ENCODE measurements around the gene POMZP3.
"Not testable (repeated sequence)": the region's sequence is repeated elsewhere in the genome, so short reads cannot be mapped to it uniquely, and the experiment has no call there.

Gene POMZP3

GRCh38 chr7:76565001-76565400, 62.1 kb downstream of the POMZP3 start:
- not testable (repeated sequence) for H3K4me3 ChIP-seq (ENCODE audit: insufficient read depth in 1 of 2, low read depth in 1 of 2, low read length in 2 of 2); H3K4me2 ChIP-seq (ENCODE audit: low read length, poor library complexity, severe bottlenecking); H2BK12ac ChIP-seq (ENCODE audit: low read length in 2 of 2); H3K4me1 ChIP-seq (ENCODE audit: control insufficient read depth, insufficient read depth, low read depth, low read length); H2BK5ac ChIP-seq (ENCODE audit: low read depth, low read length, poor library complexity, severe bottlenecking); H2BK120ac ChIP-seq (ENCODE audit: low read depth, low read length); H3K36me3 ChIP-seq (ENCODE audit: control insufficient read depth in 1 of 2, insufficient read depth in 2 of 2, low read depth in 1 of 2, low read length in 2 of 2); DNase-seq; H3K79me1 ChIP-seq (replicated peaks; ENCODE audit: low read length, poor library complexity, severe bottlenecking); H3K18ac ChIP-seq (ENCODE audit: low read depth in 1 of 2, low read length in 2 of 2); H4K8ac ChIP-seq (ENCODE audit: low read length); H3K27me3 ChIP-seq (ENCODE audit: control insufficient read depth in 1 of 2, insufficient read depth in 1 of 2, low read length in 2 of 2); H2AK5ac ChIP-seq (ENCODE audit: low read length, severe bottlenecking); H3K9ac ChIP-seq (ENCODE audit: low read length); H3K4ac ChIP-seq (ENCODE audit: low read depth in 1 of 2, low read length in 2 of 2); H3K9me3 ChIP-seq (ENCODE audit: control insufficient read depth, low read length); H3K23ac ChIP-seq (ENCODE audit: low read length in 2 of 2); H4K91ac ChIP-seq (ENCODE audit: low read length); H2BK15ac ChIP-seq (ENCODE audit: low read depth, poor library complexity, severe bottlenecking); H2AFZ ChIP-seq (ENCODE audit: low read depth, low read length); H3K27ac ChIP-seq (ENCODE audit: low read length, poor library complexity, severe bottlenecking); H3K14ac ChIP-seq (ENCODE audit: low read length in 2 of 2)
- no CpG with 5 or more reads among the region's 3 CpGs for WGBS

DNA sequence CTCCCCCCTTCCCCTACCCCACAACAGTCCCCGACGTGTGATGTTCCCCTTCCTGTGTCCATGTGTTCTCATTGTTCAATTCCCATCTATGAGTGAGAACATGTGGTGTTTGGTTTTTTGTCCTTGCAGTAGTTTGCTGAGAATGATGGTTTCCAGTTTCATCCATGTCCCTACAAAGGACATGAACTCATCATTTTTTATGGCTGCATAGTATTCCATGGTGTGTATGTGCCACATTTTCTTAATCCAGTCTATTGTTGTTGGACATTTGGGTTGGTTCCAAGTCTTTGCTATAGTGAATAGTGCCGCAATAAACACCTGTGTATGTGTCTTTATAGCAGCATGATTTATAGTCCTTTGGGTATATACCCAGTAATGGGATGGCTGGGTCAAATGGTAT, 65.7 kb downstream of the POMZP3 start:
- H3K4me1 ChIP-seq (ENCODE audit: control insufficient read depth, insufficient read depth, low read depth, low read length); H3K14ac ChIP-seq (ENCODE audit: low read length in 2 of 2); H4K8ac ChIP-seq (ENCODE audit: low read length); H3K4me2 ChIP-seq (ENCODE audit: low read length, poor library complexity, severe bottlenecking); H2AFZ ChIP-seq (ENCODE audit: low read depth, low read length); H2BK15ac ChIP-seq (ENCODE audit: low read depth, poor library complexity, severe bottlenecking); H2BK5ac ChIP-seq (ENCODE audit: low read depth, low read length, poor library complexity, severe bottlenecking); H3K27me3 ChIP-seq (ENCODE audit: control insufficient read depth in 1 of 2, insufficient read depth in 1 of 2, low read length in 2 of 2); H3K79me1 ChIP-seq (replicated peaks; ENCODE audit: low read length, poor library complexity, severe bottlenecking); H4K91ac ChIP-seq (ENCODE audit: low read length); H2AK5ac ChIP-seq (ENCODE audit: low read length, severe bottlenecking); H3K36me3 ChIP-seq (ENCODE audit: control insufficient read depth in 1 of 2, insufficient read depth in 2 of 2, low read depth in 1 of 2, low read length in 2 of 2); DNase-seq; H3K4ac ChIP-seq (ENCODE audit: low read depth in 1 of 2, low read length in 2 of 2); H2BK12ac ChIP-seq (ENCODE audit: low read length in 2 of 2); H3K9ac ChIP-seq (ENCODE audit: low read length); H3K4me3 ChIP-seq (ENCODE audit: insufficient read depth in 1 of 2, low read depth in 1 of 2, low read length in 2 of 2); H3K9me3 ChIP-seq (ENCODE audit: control insufficient read depth, low read length); H2BK120ac ChIP-seq (ENCODE audit: low read depth, low read length); H3K27ac ChIP-seq (ENCODE audit: low read length, poor library complexity, severe bottlenecking); H3K18ac ChIP-seq (ENCODE audit: low read depth in 1 of 2, low read length in 2 of 2); H3K23ac ChIP-seq (ENCODE audit: low read length in 2 of 2): not testable (repeated sequence)
- no CpG with 5 or more reads among the region's 3 CpGs for WGBS

DNA sequence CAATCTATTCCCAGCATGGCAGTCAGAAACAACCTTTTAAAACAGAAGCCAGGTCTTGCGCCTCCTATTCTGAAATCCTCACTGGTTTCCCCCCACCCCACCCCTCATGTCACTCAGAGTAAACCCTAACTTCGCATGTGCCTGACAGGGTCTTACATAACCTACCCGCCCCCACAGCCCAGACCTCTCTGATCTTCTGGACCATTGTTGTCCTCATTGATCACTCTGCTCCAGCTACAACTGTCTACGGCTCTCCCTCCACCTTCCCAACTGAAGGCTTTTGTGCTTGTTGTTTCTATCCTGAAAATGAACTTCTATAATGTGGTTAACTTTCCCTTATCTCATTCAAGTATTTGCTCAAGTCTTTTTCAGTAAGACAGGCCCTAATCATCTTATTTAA, 66.9 kb downstream of the POMZP3 start:
- not testable (repeated sequence) for H2BK5ac ChIP-seq (ENCODE audit: low read depth, low read length, poor library complexity, severe bottlenecking); H3K9ac ChIP-seq (ENCODE audit: low read length); H3K4me1 ChIP-seq (ENCODE audit: control insufficient read depth, insufficient read depth, low read depth, low read length); H3K9me3 ChIP-seq (ENCODE audit: control insufficient read depth, low read length); H2BK120ac ChIP-seq (ENCODE audit: low read depth, low read length); H3K23ac ChIP-seq (ENCODE audit: low read length in 2 of 2); H3K4me3 ChIP-seq (ENCODE audit: insufficient read depth in 1 of 2, low read depth in 1 of 2, low read length in 2 of 2); H3K18ac ChIP-seq (ENCODE audit: low read depth in 1 of 2, low read length in 2 of 2); H3K27me3 ChIP-seq (ENCODE audit: control insufficient read depth in 1 of 2, insufficient read depth in 1 of 2, low read length in 2 of 2); H3K4ac ChIP-seq (ENCODE audit: low read depth in 1 of 2, low read length in 2 of 2); H4K8ac ChIP-seq (ENCODE audit: low read length); H3K79me1 ChIP-seq (replicated peaks; ENCODE audit: low read length, poor library complexity, severe bottlenecking); DNase-seq; H2AFZ ChIP-seq (ENCODE audit: low read depth, low read length); H2AK5ac ChIP-seq (ENCODE audit: low read length, severe bottlenecking); H3K36me3 ChIP-seq (ENCODE audit: control insufficient read depth in 1 of 2, insufficient read depth in 2 of 2, low read depth in 1 of 2, low read length in 2 of 2); H2BK12ac ChIP-seq (ENCODE audit: low read length in 2 of 2); H2BK15ac ChIP-seq (ENCODE audit: low read depth, poor library complexity, severe bottlenecking); H4K91ac ChIP-seq (ENCODE audit: low read length); H3K27ac ChIP-seq (ENCODE audit: low read length, poor library complexity, severe bottlenecking); H3K14ac ChIP-seq (ENCODE audit: low read length in 2 of 2); H3K4me2 ChIP-seq (ENCODE audit: low read length, poor library complexity, severe bottlenecking)
- WGBS: 95% methylated on average over 2 of the region's 4 CpGs

Data from mesenchymal stem cell (in vitro differentiated cells and primary cell).